Esophagus muscularis mucosa (tissue), 4 donors: ENCODE results near the gene CEP135.

Source experiments
- CTCF ChIP-seq, 3 experiments: fragments of 200-600 bp in 2 of 3; fragments of 450-650 bp in 1 of 3; sonication (generic) in 2 of 3; IDR thresholded peaks; one replicate each; pipeline ENCODE4 v1.5.1; 2017 to 2019; ENCODE audit warnings: antibody characterized with exemption in 3 of 3, mild to moderate bottlenecking in 2 of 3, moderate library complexity in 1 of 3
- EP300 ChIP-seq: sonication (generic); formaldehyde crosslinking; IDR thresholded peaks from one replicate; pipeline ENCODE4 v1.6.1; 2017; ENCODE audit warnings: antibody characterized with exemption
- POLR2A ChIP-seq: fragments of 450-650 bp; IDR thresholded peaks from one replicate; pipeline ENCODE4 v1.6.1; 2017; ENCODE audit warnings: antibody characterized with exemption, moderate library complexity, mild to moderate bottlenecking, low read depth

- TF ChIP-seq CTCF (IDR thresholded peaks at IDR 0.05) (no peak), POLR2A (no peak), EP300 (no peak)
Observed at GRCh38 chr4:56051029-56051709, 102.4 kb downstream of the CEP135 start.
